HG03521 (cell line): ENCODE results near the gene AADACL4.
"Not testable (repeated sequence)": the region's sequence is repeated elsewhere in the genome, so short reads cannot be mapped to it uniquely, and the experiment has no call there.

Experiments
- ATAC-seq: cut with Tn5 transposase; IDR thresholded peaks from one replicate; pipeline ENCODE4 v1.9.1; 2021; ENCODE audit warnings: mild to moderate bottlenecking, moderate library complexity; ENCODE audit not compliant: unreplicated experiment

The AADACL4 gene

DNA sequence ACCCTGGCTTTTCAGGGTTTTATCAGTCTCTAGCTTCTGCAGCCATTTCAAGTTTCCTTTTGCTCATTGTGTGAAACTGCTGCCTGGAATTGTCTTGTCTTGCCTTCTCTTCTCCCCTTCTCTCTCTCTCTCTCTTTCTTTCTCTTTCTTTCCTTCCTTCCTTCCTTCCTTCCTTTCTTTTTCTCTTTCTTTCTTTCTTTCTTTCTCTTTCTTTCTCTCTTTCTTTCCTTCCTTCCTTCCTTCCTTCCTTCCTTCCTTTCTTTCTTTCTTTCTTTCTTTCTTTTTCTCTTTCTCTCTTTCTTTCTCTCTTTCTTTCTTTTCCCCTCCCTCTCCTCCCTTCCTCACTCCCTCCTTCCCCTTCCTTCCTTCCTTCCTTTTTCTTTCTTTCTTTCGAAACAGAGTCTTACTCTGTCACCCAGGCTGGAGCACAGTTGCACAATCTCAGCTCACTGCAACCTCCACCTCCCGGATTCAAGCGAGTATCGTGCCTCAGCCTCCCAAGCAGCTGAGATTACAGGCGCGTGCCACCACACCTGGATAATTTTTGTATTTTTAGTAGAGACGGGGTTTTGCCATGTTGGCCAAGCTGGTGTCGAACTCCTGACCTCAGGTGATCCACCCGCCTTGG is 14.1 kb downstream of the AADACL4 start:
- not testable (repeated sequence) for ATAC-seq

DNA sequence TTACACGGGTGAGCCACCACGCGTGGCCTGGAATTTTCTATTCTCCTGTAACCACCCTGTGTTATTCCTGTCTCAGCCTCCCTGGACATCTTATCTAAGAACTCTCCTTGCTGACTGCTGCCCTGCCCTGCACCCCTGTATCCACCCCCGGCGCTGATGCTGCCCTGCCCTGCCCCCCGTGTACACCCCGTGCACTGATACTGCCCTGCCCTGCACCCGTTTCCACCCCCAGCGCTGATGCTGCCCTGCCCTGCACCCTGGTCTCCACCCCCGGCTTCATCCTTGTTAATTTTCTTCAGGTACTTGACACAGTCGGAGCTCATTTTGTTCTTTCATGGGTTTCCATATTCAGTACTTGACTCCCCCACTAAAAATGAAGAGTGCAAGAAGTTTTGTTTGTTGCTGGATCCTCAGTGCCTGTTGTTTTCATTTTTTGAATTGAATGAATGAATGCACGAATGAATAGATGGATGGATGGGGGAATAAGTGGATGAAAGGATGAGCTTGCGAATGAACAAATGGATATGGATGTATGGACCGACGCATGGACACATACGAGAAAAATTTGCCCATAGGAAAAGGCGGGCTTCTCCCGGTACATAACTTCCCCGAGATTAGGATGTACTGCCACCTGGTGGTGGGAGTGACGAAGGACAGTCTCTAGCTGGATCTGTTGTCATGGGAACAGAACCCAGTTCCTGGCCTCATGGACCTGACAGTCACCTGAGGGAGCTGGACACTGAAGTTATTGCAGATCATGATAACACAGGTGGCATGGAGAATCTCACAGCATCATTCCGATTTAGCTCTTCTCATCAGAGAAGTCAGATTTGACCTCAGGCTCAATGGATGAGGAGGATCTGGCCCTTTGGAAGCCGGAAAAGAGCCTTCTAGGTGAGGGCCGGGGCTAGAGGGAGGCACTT is 14.9 kb downstream of the AADACL4 start:
- ATAC-seq, result no peak

DNA sequence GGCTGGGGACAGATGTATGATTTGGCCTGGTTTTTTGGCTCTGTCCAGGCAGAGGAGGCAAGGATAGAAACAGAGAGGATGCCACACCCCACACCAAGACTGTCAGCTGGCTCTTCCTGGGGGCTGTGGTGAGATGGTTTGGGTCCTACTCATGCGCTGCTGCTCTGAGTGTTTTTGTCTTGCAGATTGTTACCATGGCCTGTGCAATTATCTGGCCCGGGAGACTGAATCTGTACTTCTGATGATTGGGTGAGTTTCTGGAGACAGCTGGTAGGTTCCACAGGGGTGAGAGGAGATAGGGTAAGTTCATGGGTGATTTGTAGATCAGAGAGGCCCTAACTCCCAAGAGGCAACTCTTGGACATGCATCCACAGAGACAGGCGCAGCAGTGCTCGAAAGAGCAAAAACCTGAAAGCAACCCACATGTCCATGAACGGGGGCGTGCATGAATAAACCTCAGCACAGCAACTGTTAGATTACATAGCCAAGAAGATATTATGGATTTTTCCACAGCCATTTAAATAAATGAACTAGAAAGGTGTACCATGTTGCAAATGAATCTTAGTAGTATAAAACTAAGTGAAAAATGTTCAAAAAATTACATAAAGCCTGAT is 17.8 kb downstream of the AADACL4 start:
- ATAC-seq, result no peak

DNA sequence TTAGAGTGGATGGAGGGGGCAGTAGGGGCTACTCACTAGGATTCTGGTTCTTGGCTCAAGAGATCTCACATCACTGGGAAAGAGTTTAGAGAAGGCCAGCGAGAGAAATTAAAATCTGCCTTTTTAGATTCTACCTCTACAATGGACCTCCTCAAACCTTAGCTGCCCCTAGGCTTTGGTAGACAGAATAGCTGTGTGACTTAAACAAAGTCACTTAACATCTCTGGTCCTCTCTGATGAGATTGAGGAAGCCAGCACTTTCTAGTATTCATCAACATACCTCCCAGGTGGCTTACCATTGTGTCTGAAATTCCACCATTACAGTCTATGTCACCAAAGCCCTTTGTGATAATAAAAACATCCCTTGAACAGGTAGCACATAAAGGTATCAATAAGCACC is 18.7 kb downstream of the AADACL4 start:
- no peak for ATAC-seq

DNA sequence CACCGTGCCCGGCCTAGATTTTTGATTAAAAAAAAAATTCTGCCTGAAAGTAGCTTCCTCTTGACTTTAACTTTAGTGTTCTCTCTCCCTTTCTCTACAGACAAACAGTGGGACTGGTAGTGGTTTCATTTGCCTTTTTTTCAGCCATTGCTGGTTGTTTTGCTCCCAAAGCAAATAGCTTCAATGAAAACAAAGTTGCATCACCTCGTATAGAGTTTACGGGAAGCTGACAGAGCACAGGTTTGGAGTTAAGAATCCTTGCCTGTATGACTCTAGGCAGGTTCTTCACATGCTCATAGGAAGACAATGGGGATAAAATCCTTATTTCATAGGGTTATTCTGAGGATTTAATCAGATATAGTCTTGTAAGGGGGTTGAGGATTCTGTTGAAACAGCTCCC is 21.6 kb downstream of the AADACL4 start:
- ATAC-seq, result no peak

DNA sequence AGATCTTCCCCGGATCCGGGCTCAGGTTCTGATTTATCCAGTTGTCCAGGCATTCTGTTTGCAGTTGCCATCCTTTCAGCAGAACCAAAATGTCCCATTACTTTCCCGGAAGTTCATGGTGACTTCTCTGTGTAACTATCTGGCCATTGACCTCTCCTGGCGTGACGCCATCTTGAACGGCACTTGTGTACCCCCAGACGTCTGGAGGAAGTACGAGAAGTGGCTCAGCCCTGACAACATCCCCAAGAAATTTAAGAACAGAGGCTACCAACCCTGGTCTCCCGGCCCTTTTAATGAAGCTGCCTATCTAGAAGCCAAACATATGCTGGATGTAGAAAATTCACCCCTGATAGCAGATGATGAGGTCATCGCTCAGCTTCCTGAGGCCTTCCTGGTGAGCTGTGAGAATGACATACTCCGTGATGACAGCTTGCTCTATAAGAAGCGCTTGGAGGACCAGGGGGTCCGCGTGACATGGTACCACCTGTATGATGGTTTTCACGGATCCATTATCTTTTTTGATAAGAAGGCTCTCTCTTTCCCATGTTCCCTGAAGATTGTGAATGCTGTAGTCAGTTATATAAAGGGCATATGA is 22.4 kb downstream of the AADACL4 start:
- no peak for ATAC-seq

DNA sequence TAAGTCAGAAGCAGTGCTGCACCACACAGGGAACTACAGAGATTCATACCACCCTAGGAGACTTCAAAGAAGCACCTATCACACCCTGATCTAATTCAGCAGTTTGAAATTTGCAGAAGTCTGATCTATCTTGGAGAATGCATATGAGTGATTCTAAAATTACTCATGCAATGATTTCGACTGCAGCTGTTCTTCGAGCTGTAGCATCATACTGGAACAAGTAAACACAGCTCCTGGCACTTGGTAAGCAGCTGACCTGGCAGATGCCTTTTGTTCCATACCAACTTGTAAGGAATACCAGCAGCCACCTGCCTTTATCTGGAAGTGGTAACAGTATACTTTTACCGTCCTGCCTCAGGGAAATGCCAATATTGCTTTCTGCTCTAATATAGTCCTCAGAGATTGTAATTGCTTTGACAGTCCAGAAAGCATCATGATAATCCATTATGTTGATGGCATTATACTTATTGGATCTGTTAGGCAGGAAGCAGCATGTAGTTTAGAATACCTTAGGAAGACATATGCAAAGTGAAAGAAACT is 25.7 kb downstream of the AADACL4 start:
- no peak for ATAC-seq

DNA sequence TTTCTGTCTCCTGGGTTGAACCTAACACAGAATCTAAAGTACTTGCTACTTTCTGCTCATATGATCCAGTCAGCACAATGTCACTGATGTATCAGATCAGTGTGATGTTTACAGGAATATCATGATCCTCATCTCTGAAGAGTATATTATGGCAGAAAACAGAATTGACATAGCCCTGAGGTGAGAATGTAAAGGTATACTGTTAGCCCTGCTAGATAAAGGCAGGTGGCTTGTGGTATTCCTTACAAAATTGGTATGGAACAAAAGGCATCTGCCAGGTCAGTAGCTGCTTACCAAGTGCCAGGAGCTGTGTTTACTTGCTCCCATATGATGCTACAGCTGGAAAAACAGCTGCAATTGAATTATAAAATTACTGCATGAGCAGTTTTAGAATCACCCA is 30.5 kb downstream of the AADACL4 start:
- ATAC-seq, result no peak

DNA sequence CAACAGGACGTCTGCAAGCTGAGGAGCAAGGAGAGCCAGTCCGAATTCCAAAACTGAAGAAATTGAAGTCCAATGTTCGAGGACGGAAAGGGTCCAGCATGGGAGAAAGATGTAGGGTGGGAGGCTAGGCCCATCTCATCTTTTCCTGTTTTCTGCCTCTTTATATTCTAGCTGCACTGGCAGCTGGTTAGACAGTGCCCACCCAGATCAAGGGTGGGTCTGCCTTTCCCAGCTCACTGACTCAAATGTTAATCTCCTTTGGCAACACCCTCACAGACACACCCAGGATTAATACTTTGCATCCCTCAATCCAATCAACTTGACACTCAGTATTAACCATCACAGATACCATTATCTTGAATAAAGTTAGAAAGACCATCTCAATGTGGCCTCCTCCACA is 32.2 kb downstream of the AADACL4 start:
- ATAC-seq, result not testable (repeated sequence)

DNA sequence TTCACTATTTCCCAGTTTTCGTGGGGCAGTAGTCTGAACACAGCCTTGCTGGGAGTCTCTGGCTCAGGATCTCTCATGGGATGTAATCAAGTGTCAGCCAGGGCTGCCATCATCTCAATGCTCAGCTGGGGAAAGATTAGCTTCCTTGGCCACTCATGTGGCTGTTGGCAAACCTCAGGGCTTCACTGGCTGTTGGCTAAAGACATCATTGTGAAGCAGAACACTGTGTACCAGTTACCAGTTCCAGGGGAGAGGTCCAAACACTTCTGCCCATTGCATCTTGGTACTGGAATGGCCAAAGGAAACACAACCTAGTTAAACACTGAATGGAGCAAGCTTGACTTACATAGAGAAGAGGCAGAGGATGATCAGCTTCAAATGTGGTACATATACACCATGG is 33.7 kb downstream of the AADACL4 start:
- ATAC-seq, result no peak

DNA sequence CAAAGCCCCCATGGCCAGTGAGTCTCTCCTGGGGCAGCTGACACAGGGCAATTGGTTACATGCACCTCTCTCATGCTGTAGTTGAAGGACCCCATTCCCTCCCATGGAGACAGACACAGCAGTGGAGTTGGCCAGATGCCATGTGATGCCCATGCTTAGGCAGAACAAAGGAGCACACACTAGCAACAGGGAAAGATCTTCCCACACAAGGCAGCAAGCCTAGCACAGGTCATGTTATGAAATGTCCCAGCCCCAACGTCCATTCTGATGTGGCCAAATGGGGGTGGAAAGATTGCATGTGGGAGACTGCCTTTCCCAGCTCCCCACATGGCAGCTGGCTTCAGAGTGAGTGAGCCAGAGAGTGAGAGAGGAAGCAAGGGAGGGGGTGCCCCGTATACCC is 34.5 kb downstream of the AADACL4 start:
- no peak for ATAC-seq

DNA sequence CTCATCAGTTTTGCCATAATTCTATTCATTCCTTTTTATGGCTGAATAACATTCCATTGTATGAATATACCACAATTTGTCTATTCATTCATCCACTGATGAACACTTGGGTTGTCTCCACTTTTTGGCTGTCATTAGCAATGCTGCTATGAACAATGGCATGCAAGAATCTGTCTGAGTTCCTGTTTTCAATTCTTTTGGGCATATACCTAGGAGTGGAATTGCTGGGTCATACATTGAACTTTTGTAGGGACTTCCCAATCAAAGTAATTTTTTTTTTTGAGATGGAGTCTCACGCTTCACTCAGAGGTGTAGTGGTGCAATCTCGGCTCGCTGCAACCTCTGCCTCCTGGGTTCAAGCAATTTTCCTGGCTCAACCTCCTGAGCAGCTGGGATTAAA is 34.9 kb downstream of the AADACL4 start:
- ATAC-seq, result no peak

DNA sequence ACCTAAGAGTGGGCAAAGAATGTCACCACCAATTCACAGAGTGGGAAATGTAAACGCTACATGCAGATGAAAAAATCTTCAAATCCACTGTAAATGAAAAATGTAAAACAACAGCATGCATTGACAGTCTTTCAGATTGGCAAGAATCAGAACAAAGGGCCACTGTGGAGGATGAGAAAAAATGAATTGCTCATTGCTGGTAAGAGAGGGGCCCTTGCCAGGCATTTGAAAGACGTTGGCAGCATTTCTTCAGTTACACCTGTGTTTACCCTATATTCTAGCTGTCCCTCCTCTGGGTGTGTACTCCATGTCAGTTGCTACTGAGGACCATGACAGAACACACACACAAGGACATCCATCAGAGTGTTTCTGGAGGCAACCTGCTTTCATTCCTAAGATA is 46.3 kb downstream of the AADACL4 start:
- no peak for ATAC-seq

DNA sequence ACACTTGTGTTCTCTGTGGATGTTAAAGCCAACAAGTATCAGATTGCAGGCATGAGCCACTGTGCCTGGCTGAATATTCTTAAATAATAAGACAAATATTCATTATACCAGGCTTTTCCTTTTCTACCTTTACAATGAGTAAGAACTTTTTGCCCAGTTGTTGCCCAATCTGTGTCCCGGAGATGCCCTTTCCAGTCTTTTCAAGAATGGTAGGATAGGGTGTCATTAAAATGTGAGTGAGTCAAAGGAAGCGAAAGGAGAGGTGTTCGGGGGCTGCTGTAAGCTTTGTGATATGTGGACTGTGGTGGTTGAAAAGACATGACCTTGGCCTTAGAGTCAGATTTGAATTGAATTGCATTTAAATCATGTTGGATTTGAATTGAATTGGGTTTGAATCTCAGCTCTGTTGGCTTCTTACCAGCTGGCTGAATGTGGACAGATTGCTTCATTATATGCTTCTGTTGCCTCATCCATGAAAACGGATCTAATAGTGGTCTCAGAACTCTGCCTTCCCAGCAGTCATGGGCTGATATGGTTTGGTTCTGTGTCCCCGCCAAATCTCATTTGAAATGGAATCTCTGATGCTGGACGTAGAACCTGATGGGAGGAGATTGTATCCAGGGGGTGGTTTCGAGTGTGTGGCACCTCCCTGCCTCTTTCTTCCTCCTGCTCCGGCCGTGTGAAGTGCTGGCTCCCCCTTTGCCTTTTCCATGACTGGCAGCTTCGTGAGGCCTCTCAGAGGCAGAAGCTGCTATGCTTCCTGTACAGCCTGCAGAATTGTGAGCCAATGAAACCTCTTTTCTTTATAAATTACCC is 49.3 kb downstream of the AADACL4 start:
- ATAC-seq, result no peak

DNA sequence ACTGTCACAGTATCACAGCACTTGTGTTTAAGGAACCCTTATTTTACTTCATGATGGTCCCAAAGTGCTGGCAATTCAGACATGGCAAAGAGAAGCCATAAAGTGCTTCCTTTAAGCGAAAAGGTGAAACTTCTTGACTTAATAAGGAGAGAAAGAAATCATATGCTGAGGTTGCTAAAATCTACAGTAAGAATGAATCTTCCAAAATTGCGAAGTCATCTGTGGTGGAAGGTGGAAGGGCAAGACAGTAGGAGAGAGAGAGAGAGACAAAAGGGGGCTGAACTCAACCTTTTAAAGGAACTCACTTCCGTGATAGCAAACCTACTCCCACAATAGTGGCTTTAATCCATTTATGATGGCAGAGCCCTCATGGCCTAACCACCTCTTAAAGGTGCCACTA is 52.8 kb downstream of the AADACL4 start:
- no peak for ATAC-seq

DNA sequence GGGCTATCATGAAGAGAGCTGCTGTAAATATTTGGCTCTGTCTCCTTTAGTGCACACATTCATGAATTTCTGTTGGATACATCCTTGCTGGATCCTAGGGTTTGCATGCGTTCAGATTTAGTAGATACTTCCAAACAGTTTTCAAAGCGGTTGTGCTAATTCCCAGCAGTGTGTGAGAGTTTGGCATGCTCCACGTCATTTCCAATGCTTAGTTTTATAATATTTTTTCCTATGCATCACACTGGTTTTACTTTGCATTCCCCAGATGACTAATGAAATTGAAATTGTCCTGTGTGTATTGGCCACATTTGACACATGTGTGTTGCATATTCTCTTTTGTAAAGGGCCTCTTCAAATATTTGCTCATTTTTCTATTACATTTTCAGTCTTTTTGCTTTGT is 53.5 kb downstream of the AADACL4 start:
- no peak for ATAC-seq

DNA sequence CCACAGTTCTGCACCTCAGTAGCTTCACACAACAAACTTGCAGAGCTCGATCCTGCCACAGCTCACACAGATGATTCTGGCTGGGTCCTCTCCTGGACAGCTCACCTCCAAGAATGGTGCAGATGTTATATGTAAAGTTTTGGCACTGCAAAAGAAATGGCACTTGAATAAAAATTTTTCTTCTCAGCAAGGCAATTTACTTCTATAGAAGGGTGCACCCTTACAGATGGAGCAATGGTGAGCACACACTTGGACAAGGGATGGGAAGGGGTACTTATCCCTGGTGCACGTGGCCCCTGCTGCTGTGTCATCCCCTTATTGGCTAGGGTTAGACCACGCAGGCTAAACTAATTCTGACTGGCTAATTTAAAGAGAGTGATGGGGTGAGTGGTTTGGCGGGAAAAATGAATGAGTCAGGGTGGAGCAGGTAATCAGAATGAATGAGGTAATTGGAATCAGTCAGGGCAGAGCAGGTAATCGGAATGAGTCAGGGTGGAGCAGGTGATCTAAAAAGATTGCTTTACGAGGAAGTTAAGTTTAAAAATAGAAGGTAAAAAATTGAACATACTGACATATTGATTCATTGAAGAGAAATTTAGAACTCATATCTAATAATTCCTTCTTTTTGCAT is 60.1 kb downstream of the AADACL4 start:
- no peak for ATAC-seq

DNA sequence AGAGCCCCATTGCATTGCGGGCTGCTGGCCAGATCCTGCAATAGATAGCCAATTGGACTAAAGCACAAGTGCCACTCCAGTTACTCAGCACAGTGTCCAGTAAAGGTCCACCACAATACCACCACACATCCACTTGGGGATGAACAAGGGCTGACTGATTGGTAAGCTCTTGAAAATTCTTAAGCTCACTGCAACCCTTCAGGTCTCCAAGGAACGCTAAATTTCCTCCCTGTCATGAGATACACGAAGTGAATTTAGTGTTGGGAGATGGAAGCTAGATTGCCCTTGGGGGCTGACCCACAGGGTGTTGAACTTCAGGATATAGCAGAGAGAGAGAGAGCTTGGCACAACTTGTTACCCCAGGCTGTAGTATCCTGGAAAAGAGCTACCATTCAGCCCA is 62.2 kb downstream of the AADACL4 start:
- no peak for ATAC-seq

DNA sequence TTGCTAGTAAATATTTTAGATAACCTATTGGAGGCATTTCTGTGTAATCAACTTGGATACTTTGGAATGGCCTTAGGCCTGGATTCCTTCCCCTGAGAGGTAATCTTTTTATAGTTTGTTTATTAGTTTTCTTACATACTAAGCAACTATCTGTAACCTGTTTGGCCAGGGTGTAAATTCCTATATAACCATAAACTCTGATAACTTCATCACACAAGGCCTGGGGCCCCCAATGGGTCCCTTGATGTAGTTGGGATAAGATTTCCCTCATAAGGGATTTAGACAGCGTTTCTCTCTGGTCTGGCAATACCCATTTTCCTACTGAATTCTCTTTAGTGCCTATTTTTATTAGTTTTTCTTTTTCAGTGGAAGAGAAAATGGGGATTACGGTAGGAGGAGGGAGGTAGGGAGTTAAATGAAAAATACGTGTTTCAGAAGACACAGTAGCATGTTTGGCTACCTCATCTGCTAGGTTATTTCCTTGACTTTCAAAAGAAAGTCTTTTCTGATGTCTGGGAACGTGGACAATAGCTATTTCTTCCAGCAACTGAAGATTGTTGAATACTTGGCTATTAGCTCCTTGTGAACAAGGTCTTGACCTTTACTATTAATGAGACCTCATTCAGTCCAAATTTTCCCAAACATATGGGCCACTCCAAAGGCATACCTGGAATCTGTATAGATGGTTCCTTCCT is 64.7 kb downstream of the AADACL4 start:
- ATAC-seq, result no peak
